CD4-positive, alpha-beta T cell treated with Interleukin-21 for 1 hour (primary cell): ENCODE measurements around the gene PER2.

Experiments used
- DNase-seq: peaks from one replicate; pipeline ENCODE4 v3.0.0-alpha.2; 2020

The PER2 gene

DNA sequence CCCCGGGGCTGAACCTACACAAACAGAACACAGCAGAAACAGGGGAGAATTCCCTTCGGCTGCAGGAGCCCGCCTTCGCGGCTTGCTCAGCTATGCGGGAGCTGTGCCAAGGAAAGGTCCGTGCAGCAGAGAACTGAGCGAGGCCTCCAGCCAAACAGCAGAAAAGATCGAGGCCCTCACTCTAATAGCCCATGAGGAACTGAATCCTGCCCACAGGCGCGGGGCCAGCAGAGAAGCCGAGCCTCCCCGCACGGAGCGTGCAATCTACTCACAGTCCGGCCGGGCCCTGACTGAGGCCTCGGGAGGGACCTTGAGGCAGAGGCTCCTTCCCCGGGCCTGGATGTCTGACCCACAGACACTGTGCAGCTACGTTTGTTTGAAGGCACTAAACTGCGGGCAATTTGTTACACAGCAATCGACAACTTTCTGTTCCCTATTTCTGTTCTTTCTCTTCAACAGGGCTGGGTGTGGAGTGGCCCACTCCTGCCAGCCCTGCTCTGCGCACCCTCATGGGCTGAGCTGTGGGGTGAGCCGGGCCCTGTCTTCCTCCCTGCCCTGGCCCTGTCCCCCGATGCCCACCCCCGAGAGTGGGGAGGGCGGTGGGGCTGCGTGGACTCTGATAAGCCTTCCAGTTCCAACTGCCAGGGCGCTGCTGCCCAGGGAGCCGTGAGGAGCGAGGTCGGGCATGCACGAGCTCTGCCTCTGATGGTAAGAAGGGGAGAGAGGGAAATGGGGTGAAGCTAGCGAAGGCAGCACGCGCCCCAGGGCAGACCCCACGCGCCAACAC is 62.3 kb downstream of the PER2 start:
- DNase-seq = no peak

- no peak for DNase-seq
These were observed 63.3 kb downstream of the PER2 start for GRCh38 chr2:238225121-238225520.

- no peak for DNase-seq
These were observed 63.9 kb downstream of the PER2 start for GRCh38 chr2:238224356-238225035.

DNA sequence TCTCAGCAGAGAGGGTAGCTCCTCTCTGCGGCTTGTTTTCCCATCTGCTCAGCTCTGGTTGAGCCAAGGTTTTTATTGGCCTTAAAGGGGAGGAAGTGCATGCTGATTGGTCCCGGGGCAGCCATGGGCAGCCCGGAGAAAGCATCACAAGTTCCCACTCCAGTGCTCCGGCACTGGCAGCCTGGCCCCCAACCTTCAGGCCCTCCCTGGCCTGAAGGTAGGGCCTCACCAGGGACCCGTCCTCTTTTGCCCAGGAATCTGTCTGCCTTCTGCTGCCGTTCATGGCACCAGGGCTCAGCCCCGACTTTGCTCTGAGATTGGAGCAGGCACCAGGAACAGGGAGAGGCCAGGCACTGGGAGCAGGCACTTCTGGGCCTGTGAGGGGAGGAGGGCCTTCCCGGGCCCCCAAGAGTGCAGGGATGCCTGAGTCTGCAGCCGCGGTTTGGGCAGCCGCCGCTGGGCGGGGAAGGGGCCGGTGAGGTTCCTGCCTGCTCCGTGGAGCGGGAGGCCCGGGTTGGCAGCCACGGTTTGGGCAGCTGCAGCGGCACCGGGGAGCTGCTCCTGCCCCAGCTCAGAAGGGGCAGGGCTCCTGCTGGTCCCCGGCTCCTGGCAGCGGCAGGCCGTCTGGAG is 67.4 kb downstream of the PER2 start:
- no peak for DNase-seq

DNA sequence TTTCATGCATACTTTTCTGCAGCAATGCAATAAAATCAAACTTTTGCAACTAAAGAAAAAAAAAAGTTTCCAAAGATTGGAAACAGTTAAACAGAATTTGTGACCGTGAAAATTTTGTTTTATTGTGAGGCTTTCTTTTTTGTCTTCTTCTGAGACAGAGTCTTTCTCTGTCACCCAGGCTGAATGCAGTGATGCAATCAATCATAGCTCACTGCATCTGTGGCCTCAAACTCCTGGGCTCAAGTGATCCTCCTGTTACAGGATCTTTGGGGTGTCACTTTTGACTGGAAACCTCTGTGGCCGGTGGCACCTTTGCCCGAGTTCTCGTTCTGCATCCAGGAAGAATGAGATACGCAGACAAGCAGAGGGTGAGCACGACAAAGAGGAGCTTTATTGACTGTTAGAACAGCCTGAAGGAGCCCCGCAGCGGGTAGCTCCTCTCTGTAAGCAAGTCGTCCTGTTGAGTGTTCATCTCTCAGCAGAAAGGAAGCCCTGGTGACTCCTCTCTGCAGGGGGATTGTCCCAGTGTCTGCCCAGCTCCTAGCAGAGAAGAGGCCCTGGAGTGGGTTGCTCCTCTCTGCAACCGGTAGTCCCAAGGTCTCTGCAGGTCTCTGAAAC is 68.0 kb downstream of the PER2 start:
- DNase-seq = no peak

GRCh38 chr2:238216651-238217184 is 71.7 kb downstream of the PER2 start:
- DNase-seq = no peak

- no peak for DNase-seq
These were observed 81.4 kb downstream of the PER2 start for GRCh38 chr2:238207006-238207405.

DNA sequence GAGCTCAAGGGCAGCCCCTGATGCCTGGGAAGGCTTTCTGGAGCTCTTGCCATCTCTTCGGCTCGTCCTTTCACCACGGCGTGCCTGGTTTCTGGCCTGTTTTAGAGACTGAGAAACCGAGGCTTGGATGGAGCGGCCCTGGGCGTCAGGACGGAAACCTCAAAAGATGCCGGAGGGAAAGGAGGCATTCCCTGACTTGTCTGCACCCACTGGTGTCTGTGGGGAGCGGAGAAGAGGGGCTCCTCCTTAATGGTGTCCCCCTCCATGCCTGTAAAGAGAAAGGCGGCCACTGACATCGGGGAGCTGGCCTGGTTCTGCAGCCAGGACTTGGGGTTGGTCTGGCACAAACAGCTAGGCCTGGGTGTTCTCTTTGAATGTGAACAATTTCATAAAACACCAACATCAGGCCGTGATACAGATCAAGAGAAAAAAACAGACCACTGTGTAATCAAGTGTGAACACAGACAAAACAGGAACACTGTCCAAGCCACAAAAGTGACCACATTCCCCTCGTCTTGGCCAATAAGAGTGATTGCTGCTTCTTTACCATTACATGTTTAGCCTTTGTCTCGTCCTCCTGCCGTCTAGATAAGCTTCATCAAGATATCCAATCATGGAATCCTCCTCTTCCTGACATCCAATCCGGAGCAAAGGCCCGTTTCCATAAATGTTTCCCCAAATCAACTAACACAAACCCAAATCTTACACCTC is 84.3 kb downstream of the PER2 start:
- no peak for DNase-seq

- peak; percentile 91 for DNase-seq
These were observed 85.1 kb downstream of the PER2 start, which contains the start of gene ILKAP for GRCh38 chr2:238203094-238203972. Gene ILKAP (minus strand): TSS chr2:238203695. CDS start chr2:238203553, 142 bp downstream.

GRCh38 chr2:238202326-238203093 is 85.9 kb downstream of the PER2 start:
- peak; percentile 23 for DNase-seq
